H1 (cell line): ENCODE results near the gene ST6GALNAC3. TPM values are rescaled to one million over a fixed set of nuclear protein-coding genes. Genes with fewer than 3 reads are reported as not detected.

ENCODE experiments used
- CTCF ChIA-PET: fragments of 300-600 bp; sonication (Branson Sonifier 250); formaldehyde crosslinking; loops from one replicate; lab custom pipeline; 2021; ENCODE audit not compliant: partially characterized antibody; lab: Charles Lee
- POLR2A ChIA-PET: fragments of 300-600 bp; sonication (Branson Sonifier 250); formaldehyde crosslinking; loops from one replicate; lab custom pipeline; 2021; ENCODE audit warnings: inconsistent platforms; ENCODE audit not compliant: partially characterized antibody; lab: Charles Lee
- DNase-seq, 2 experiments: peaks; one replicate each; pipeline versions ENCODE4 v3.0.0 to v3.0.0-alpha.2; 2010 to 2022; ENCODE audit warnings: low spot score in 2 of 2, low read depth in 1 of 2, mixed read lengths in 1 of 2
- FAIRE-seq: peaks from 2 replicates; lab custom pipeline; 2011; peaks lifted over from hg19 to GRCh38; lab: Jason Lieb, UNC
- H2AFZ ChIP-seq: 2 replicates; pipeline ENCODE4 v1.8.1; 2012; ENCODE audit warnings: low read length, inconsistent platforms
- H2AK5ac ChIP-seq: 2 replicates; pipeline ENCODE4 v1.6.1; 2013; ENCODE audit warnings: low read depth, low read length
- H2BK120ac ChIP-seq: replicated peaks from 2 replicates; pipeline ENCODE3; 2013; ENCODE audit warnings: low read depth, low read length, inconsistent platforms
- H2BK12ac ChIP-seq: 2 replicates; pipeline ENCODE4 v1.6.1; 2013; ENCODE audit warnings: low read depth, low read length
- H2BK15ac ChIP-seq: 2 replicates; pipeline ENCODE4 v1.6.1; 2013; ENCODE audit warnings: low read length
- H2BK20ac ChIP-seq: 2 replicates; pipeline ENCODE4 v1.6.1; 2013; ENCODE audit warnings: low read length
- H2BK5ac ChIP-seq: 2 replicates; pipeline ENCODE4 v1.6.1; 2013; ENCODE audit warnings: low read depth, low read length
- H3K14ac ChIP-seq: 2 replicates; pipeline ENCODE4 v1.6.1; 2013; ENCODE audit warnings: inconsistent platforms; ENCODE audit not compliant: insufficient read length
- H3K18ac ChIP-seq: 2 replicates; pipeline ENCODE4 v1.6.1; 2013; ENCODE audit warnings: low read length; ENCODE audit errors: extremely low read depth
- H3K23ac ChIP-seq: 2 replicates; pipeline ENCODE4 v1.6.1; 2013; ENCODE audit warnings: inconsistent platforms; ENCODE audit not compliant: insufficient read length
- H3K23me2 ChIP-seq: 2 replicates; pipeline ENCODE4 v1.6.1; 2013; ENCODE audit warnings: low read depth, low read length
- H3K27ac ChIP-seq: 2 replicates; pipeline ENCODE4 v1.6.1; 2011; ENCODE audit warnings: low read depth, low read length, inconsistent platforms
- H3K27me3 ChIP-seq, 4 experiments: replicated peaks in 1 of 4; 1 replicate in 1 of 4; 2 replicates in 3 of 4; pipeline versions ENCODE4 v1.6.1 to v1.8.1; 2011 to 2013; ENCODE audit warnings: low read length in 3 of 4, mild to moderate bottlenecking in 3 of 4, inconsistent platforms in 2 of 4, mixed read lengths in 2 of 4, moderate library complexity in 1 of 4; ENCODE audit not compliant: control insufficient read depth in 3 of 4, insufficient read depth in 3 of 4; ENCODE audit errors: extremely low read depth in 1 of 4
- H3K36me3 ChIP-seq, 4 experiments: 2 replicates each; pipeline versions ENCODE4 v1.6.1 to v1.8.1; 2011 to 2013; ENCODE audit warnings: mild to moderate bottlenecking in 4 of 4, low read length in 3 of 4, moderate library complexity in 2 of 4, control low read depth in 1 of 4, inconsistent platforms in 1 of 4; ENCODE audit not compliant: insufficient read depth in 4 of 4, control insufficient read depth in 2 of 4
- H3K4ac ChIP-seq: replicated peaks from 2 replicates; pipeline ENCODE3; 2013; ENCODE audit warnings: low read length, low read depth, mixed read lengths, inconsistent platforms; ENCODE audit not compliant: insufficient read length
- H3K4me1 ChIP-seq, 4 experiments: replicated peaks in 1 of 4; 1 replicate in 1 of 4; 2 replicates in 3 of 4; pipeline versions ENCODE4 v1.6.1 to v1.8.1; 2011 to 2013; ENCODE audit warnings: low read length in 3 of 4, inconsistent platforms in 2 of 4, mixed read lengths in 1 of 4; ENCODE audit not compliant: insufficient read depth in 4 of 4, control insufficient read depth in 3 of 4
- H3K4me2 ChIP-seq, 2 experiments: 2 replicates each; pipeline versions ENCODE4 v1.6.1 to v1.8.1; 2011 to 2013; ENCODE audit warnings: low read depth in 2 of 2, low read length in 2 of 2, control low read depth in 1 of 2, inconsistent platforms in 1 of 2, mild to moderate bottlenecking in 1 of 2; ENCODE audit not compliant: insufficient read depth in 1 of 2
- H3K4me3 ChIP-seq, 4 experiments: fragments of 200-600, 300-600 bp in 1 of 4; sonication (generic), shearing (Covaris generic), sonication (Bioruptor Twin) in 1 of 4; 2 replicates each; pipeline versions ENCODE4 v1.5.1 to v1.8.1; 2011 to 2016; ENCODE audit warnings: low read length in 4 of 4, low read depth in 3 of 4, control low read depth in 2 of 4, inconsistent platforms in 2 of 4, mild to moderate bottlenecking in 2 of 4, mixed read lengths in 1 of 4, moderate library complexity in 1 of 4; ENCODE audit not compliant: insufficient read depth in 2 of 4; ENCODE audit errors: extremely low read depth in 1 of 4
- H3K56ac ChIP-seq: replicated peaks from 2 replicates; pipeline ENCODE3; 2013; ENCODE audit warnings: low read depth, mild to moderate bottlenecking, mixed read lengths, low read length, inconsistent platforms; ENCODE audit not compliant: insufficient read length
- H3K79me1 ChIP-seq: 2 replicates; pipeline ENCODE4 v1.6.1; 2013; ENCODE audit warnings: low read depth, low read length, control low read depth
- H3K79me2 ChIP-seq, 2 experiments: 2 replicates each; pipeline versions ENCODE4 v1.6.1 to v1.8.1; 2012 to 2013; ENCODE audit warnings: low read length in 2 of 2, mild to moderate bottlenecking in 2 of 2, inconsistent platforms in 1 of 2; ENCODE audit not compliant: insufficient read depth in 2 of 2, control insufficient read depth in 1 of 2
- H3K9ac ChIP-seq, 4 experiments: replicated peaks in 1 of 4; 1 replicate in 1 of 4; 2 replicates in 3 of 4; pipeline versions ENCODE4 v1.6.1 to v1.8.1; 2011 to 2013; ENCODE audit warnings: low read depth in 3 of 4, low read length in 3 of 4, control low read depth in 2 of 4, mild to moderate bottlenecking in 2 of 4, moderate library complexity in 2 of 4, inconsistent platforms in 1 of 4; ENCODE audit errors: extremely low read depth in 1 of 4
- H3K9me3 ChIP-seq, 2 experiments: 2 replicates each; pipeline versions ENCODE4 v1.6.1 to v1.8.1; 2012 to 2013; ENCODE audit warnings: mild to moderate bottlenecking in 2 of 2, moderate library complexity in 2 of 2, control low read depth in 1 of 2, inconsistent platforms in 1 of 2, low read depth in 1 of 2, low read length in 1 of 2, mixed read lengths in 1 of 2; ENCODE audit not compliant: insufficient read depth in 2 of 2
- H4K20me1 ChIP-seq, 2 experiments: replicated peaks in 1 of 2; 2 replicates each; pipeline versions ENCODE3 to v1.8.1; 2011 to 2013; ENCODE audit warnings: inconsistent platforms in 2 of 2, low read length in 2 of 2, mild to moderate bottlenecking in 1 of 2; ENCODE audit not compliant: insufficient read depth in 2 of 2, control insufficient read depth in 1 of 2
- H4K5ac ChIP-seq: 2 replicates; pipeline ENCODE4 v1.6.1; 2013; ENCODE audit warnings: low read length, low read depth, mixed read lengths, inconsistent platforms; ENCODE audit not compliant: insufficient read length
- H4K8ac ChIP-seq: 2 replicates; pipeline ENCODE4 v1.8.0; 2013; ENCODE audit warnings: mild to moderate bottlenecking, moderate library complexity, low read length, inconsistent platforms; ENCODE audit not compliant: insufficient read depth; ENCODE audit errors: extremely low read depth
- H4K91ac ChIP-seq: replicated peaks from 2 replicates; pipeline ENCODE3; 2013; ENCODE audit warnings: low read length, mixed read lengths, inconsistent platforms; ENCODE audit not compliant: insufficient read length
- BACH1 ChIP-seq: IDR thresholded peaks from 2 replicates; pipeline ENCODE4 v1.6.1; 2012; ENCODE audit warnings: low read length, improper control_type of control experiment
- BRCA1 ChIP-seq: IDR thresholded peaks from 2 replicates; pipeline ENCODE4 v1.6.1; 2012; ENCODE audit warnings: low read depth, low read length, improper control_type of control experiment
- CHD2 ChIP-seq: IDR thresholded peaks from 2 replicates; pipeline ENCODE4 v1.6.1; 2012; ENCODE audit warnings: low read length, improper control_type of control experiment
- EP300 ChIP-seq, 2 experiments: IDR thresholded peaks; 1 replicate in 1 of 2; 2 replicates in 1 of 2; pipeline ENCODE4 v1.6.1; 2011 to 2012; ENCODE audit warnings: low read depth in 2 of 2, low read length in 2 of 2, mild to moderate bottlenecking in 2 of 2, borderline replicate concordance in 1 of 2, inconsistent platforms in 1 of 2, moderate library complexity in 1 of 2
- JUND ChIP-seq: IDR thresholded peaks from 2 replicates; pipeline ENCODE4 v1.6.1; 2011; ENCODE audit warnings: mild to moderate bottlenecking, improper control_type of control experiment, low read length
- NRF1 ChIP-seq: IDR thresholded peaks from 2 replicates; pipeline ENCODE4 v1.6.1; 2011; ENCODE audit warnings: mild to moderate bottlenecking, low read depth, low read length, improper control_type of control experiment
- PHF8 ChIP-seq: fragments of 200-600 bp; sonication (generic); conservative IDR thresholded peaks from 2 replicates; pipeline ENCODE4 v1.7.1; 2012; ENCODE audit warnings: low read depth, mild to moderate bottlenecking, inconsistent platforms, low read length, moderate library complexity
- POLR2A ChIP-seq, 2 experiments: IDR thresholded peaks; 1 replicate in 1 of 2; 2 replicates in 1 of 2; pipeline ENCODE4 v1.6.1; 2011; ENCODE audit warnings: low read depth in 2 of 2, low read length in 2 of 2, mild to moderate bottlenecking in 2 of 2; ENCODE audit errors: control extremely low read depth in 1 of 2
- RBBP5 ChIP-seq: IDR thresholded peaks from 2 replicates; pipeline ENCODE4 v1.7.1; 2012; ENCODE audit warnings: low read depth, mild to moderate bottlenecking, inconsistent platforms, low read length, moderate library complexity, borderline replicate concordance
- TEAD4 ChIP-seq: IDR thresholded peaks from 2 replicates; pipeline ENCODE4 v1.6.1; 2012; ENCODE audit warnings: low read depth, low read length, inconsistent platforms, mixed read lengths
- ZNF274 ChIP-seq: IDR thresholded peaks from 2 replicates; pipeline ENCODE4 v1.7.0; 2012; ENCODE audit warnings: low read length, borderline replicate concordance; ENCODE audit errors: extremely low read depth
- WGBS, 2 experiments: shearing (Covaris generic) in 1 of 2; methylation state at CpG; one replicate each; pipeline versions ENCODE4 v1.1.6 to v1.1.7; 2013 to 2015; ENCODE audit warnings: low lambda C conversion rate in 2 of 2, mixed read lengths in 2 of 2, inconsistent platforms in 1 of 2, low coverage in 1 of 2, missing lambda C conversion rate in 1 of 2; ENCODE audit not compliant: insufficient replicate concordance in 2 of 2, insufficient coverage in 1 of 2, insufficient read length in 1 of 2; ENCODE audit errors: extremely low coverage in 1 of 2, missing lambda C conversion rate in 1 of 2; 5-methylcytosine and 5-hydroxymethylcytosine counted together
- polyA plus RNA-seq, 7 experiments: library from polyadenylated mRNA; depleted of rRNA in 3 of 7; stranded (reverse) in 5 of 7; unstranded in 2 of 7; fragments of >200 nt in 5 of 7; fragments of 200-250 nt in 2 of 7; gene quantifications; 1 replicate in 5 of 7; 2 replicates in 1 of 7; 4 replicates in 1 of 7; pipeline versions ENCODE4 v1.2.1 to v1.2.3, GENCODE V29; 2011 to 2013; ENCODE audit warnings: missing spikeins in 2 of 7, mixed read lengths in 2 of 7
- total RNA-seq: library from RNA; stranded (reverse); fragmentation: NEBNext Ultra II Directional; extraction: Animal tissue kit (Norgen Biotek cat#: 25700); gene quantifications from 2 replicates; pipeline ENCODE4 v1.2.1, GENCODE V29; 2021

Gene ST6GALNAC3
- total and polyA plus RNA-seq, 2 of the 8 experiments (the other 6 are each of a cell fraction or from before 2014, with no cell fraction given), result 4.9 to 19.0 TPM

- Histone ChIP-seq H2AFZ (no peak overlapping the region), H3K4me2 (no peak overlapping the region), H3K14ac (no peak overlapping the region), H3K79me1 (no peaks in the 10 kb centered on the region; the same call in 1 of the 2 replicates), H4K8ac (no peak overlapping the region), H3K56ac (no peak overlapping the region), H3K23me2 (no peaks in the 10 kb centered on the region), H2BK5ac (no peak overlapping the region), H2AK5ac (no peak overlapping the region), H3K9ac (no peak overlapping the region), H3K27me3 (no peaks in the 10 kb centered on the region; a peak in 1 of 7 replicates), H3K9me3 (no peaks in the 10 kb centered on the region), H3K4me1 (no peaks in the 10 kb centered on the region), H3K4ac (no peak overlapping the region), H4K5ac (no peak overlapping the region), H2BK15ac (no peak overlapping the region), H3K79me2 (no peaks in the 10 kb centered on the region; a peak in 1 of 4 replicates), H3K27ac (no peak overlapping the region), H2BK12ac (no peak overlapping the region), H2BK20ac (no peak overlapping the region), H4K20me1 (no peaks in the 10 kb centered on the region), H3K18ac (no peak overlapping the region), H2BK120ac (no peak overlapping the region), H4K91ac (no peak overlapping the region), H3K36me3 (no peaks in the 10 kb centered on the region), H3K4me3 (no peak overlapping the region), H3K23ac (no peak overlapping the region)
- FAIRE-seq (no peak), DNase-seq (no peak)
- ChIA-PET CTCF (interaction anchor here (0.8 to 1.4 kb wide), 4 partner anchors 10 to 1412 kb away, joined by 3 to 4 read pairs (median 3); no protein-coding TSS in a partner anchor), POLR2A (interaction anchor here (0.6 kb wide), 1 partner anchor 18 kb away, joined by 3 read pairs; no protein-coding TSS in a partner anchor)
- WGBS, 2 experiments, result 86% methylated on average over 5 of the region's 5 CpGs; no CpG with 5 or more reads in 1 of the 2 experiments
- no peak for TF ChIP-seq NRF1
- no peak for TF ChIP-seq JUND
- no peak for TF ChIP-seq BACH1
- TF ChIP-seq EP300 (IDR thresholded peaks at IDR 0.05; ENCODE audit: borderline replicate concordance in 1 of 2, low read depth in 2 of 2, low read length in 2 of 2), result no peak
- no peak for TF ChIP-seq ZNF274
- TF ChIP-seq CHD2, result no peak
- no peak for TF ChIP-seq RBBP5
- TF ChIP-seq BRCA1, result no peak
- no peak for TF ChIP-seq POLR2A (IDR thresholded peaks at IDR 0.05; ENCODE audit: control extremely low read depth in 1 of 2, low read depth in 2 of 2, low read length in 2 of 2)
- TF ChIP-seq PHF8, result no peak
- no peak for TF ChIP-seq TEAD4
Measured at GRCh38 chr1:76121850-76122249, 47.3 kb downstream of the ST6GALNAC3 start.
